ENCODE measurements around the gene VWA3A.

The VWA3A gene

DNA sequence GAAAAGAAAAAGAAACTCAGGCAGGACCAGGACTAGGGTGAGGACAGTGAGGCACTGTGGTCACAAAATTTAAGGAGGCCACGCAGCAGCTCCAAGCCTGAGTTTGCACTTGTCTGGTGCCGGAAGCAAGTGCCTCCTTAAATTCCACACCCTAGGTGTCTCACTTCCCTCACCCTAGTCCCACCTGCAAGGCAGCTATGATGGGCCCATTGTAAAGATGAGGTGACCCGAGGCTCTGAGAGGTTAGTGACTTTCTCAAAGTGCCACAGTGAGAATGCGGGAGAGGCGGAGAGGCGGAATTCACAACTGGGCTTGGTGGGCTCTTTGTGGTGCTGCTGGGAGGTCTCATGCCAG is 92.3 kb downstream of the VWA3A start:
- DNase-seq: no peak

GRCh38 chr16:22186517-22186916 is 94.2 kb downstream of the VWA3A start:
- no peak for DNase-seq

GRCh38 chr16:22188267-22188594 is 95.9 kb downstream of the VWA3A start:
- DNase-seq: no peak

GRCh38 chr16:22188595-22189442 is 96.5 kb downstream of the VWA3A start:
- peak; percentile 50 for DNase-seq

GRCh38 chr16:22189473-22190080 is 97.2 kb downstream of the VWA3A start:
- peak; percentile 56 for DNase-seq

GRCh38 chr16:22190081-22190775 is 97.9 kb downstream of the VWA3A start:
- peak; percentile 100 for DNase-seq

DNA sequence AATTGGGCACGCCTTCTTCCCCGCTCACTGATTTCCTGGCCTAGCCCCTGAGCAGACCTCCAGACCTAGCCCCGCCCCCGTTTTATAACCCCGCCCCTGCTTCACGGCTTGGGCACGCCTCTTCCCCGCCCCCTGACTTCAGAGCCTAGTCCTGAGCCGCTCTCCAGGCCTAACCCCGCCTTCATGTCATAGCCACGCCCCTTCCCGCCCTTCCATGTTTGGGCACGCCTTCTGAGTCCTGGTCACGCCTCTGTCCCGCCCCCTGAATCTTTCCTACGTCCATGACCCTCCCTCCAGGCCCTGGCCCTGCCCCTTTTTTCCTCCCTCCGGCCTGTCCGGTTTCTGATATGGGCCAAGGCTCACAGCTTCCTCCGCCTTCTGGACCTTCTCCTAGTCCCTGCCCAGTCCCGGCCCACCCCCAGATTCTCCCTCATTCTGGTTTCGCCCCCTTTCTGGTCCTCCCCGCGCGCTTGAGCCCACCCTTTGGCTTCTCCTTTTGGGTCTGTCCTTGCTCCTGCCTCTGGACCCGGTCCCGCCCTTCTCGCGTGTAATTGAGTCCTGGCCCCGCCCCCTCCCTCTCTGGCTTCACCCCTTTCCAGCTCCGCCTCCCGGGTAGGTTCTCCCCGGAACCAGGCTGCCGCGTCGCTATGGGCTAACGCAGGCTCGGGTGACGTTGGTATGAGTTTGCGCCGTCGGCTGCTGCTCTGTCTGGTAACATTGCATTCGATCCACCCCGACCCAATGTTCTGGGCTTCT is 98.6 kb downstream of the VWA3A start:
- DNase-seq: peak; percentile 100

- peak; percentile 33 for DNase-seq
Measured at GRCh38 chr16:22191532-22192260, 99.4 kb downstream of the VWA3A start.

DNA sequence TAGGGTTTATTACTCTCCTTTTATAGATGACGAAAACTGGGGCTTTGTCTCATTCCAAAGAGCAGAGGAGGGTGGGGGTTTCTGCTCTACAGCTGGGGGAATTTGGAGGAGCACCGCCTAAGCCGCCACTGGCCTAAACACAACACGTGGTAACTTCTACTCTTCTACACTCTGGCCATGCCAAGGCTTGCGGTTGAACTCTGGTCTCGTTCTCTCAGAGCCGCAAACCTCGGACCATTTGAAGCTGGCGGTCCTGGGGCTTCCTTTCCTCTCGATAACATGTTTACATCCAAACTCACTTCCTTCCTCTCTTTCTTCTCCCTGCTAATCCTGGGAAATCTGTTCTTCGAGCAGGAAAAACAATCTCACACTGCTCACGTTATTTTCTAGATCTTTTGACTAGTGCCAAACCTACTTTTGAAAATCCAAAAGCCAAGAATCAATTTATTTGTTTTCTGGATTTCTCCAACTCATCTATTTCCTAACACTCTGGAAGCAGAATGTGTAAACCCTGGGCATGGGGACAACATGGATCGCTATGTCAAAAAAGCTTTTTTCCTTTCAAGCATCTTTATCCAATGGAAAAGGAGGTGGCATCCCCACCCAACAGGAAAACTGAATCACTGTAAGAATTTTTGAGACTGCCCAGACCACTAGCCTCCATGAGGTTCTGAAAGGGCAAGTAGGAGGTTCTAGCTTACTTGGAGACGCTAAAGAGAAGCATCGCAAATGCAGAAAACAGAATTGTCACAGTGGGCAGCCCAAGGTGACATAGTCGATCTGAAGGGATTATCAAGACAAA is 100.1 kb downstream of the VWA3A start:
- peak; percentile 59 for DNase-seq

GRCh38 chr16:22193063-22193411 is 100.7 kb downstream of the VWA3A start:
- no peak for DNase-seq

GRCh38 chr16:22194707-22195444 is 102.5 kb downstream of the VWA3A start:
- DNase-seq: no peak

DNA sequence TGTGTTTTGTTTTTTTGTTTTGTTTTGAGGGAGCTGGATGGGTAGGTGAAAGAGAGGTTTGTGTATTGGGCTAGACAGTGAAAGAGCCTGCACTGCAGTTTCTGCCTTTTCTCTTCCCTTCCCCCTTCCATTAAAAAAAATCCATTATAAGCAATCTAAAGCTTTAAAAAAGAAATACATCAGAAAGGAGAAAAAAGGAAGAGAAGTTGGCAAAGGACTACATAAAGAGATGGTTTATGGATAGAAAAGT is 103.0 kb downstream of the VWA3A start:
- DNase-seq: no peak

DNA sequence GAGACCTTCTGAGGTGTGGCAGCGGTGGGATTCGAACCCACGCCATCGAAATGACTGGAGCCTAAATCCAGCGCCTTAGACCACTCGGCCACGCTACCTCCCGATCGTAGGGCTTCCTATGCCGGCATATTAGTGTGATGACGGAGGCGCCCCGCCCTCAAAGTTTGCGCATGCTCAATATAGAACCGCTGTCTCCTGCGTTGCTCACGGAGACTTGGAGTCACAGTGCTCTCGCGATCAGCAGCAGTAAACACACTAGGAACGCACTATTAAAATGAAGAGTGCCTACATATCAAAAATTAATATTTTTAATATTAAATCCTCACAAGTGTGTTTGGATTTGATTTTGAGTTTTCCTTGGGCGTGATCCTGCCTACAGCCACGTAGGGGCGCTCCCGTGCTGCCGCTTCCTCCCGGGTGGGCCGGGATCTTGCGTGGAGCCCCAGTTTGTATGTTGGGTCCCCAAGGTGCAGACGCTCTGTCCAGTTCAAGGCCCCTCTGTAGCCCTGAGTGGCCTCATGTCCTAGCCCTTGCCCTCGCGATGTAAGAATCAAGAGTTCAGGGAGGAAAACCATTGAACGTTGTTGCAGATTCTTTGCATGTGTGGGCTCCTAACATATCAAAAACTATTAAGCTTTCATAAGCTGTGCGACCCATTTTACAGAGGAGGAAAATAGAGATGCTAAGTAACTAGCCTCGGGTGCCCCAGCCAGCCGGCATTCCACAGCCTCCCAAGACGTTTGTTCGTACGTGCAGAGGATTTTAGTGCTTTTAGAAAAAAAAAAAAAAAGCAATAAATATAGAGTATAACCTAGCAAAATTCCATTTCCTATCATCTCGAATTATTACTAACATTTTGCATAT is 103.6 kb downstream of the VWA3A start:
- DNase-seq: peak; percentile 96

- peak; percentile 28 for DNase-seq
Measured at GRCh38 chr16:22196559-22197168, 104.3 kb downstream of the VWA3A start.

- DNase-seq: no peak
Measured at GRCh38 chr16:22198547-22199293, 106.4 kb downstream of the VWA3A start.

- DNase-seq: no peak
Measured at GRCh38 chr16:22202261-22202637, 109.9 kb downstream of the VWA3A start.

DNA sequence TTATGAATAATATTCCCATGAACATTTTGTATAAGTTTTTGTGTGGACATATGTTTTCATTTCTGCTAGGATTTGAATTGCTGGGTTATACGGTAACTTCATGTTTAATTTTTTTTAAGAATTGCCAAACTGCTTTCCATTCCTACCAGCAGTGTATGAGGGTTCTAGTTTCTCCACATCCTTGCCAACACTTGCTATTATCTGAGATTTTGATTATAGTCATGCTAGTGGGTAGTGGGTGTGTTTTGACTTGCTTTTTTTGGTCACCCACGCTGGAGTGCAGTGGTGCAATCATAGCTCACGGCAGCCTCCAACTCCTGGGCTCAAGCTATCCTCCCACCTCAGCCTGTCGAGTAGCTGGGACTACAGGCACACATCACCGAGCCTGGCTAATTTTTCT is 110.8 kb downstream of the VWA3A start:
- DNase-seq: no peak

DNA sequence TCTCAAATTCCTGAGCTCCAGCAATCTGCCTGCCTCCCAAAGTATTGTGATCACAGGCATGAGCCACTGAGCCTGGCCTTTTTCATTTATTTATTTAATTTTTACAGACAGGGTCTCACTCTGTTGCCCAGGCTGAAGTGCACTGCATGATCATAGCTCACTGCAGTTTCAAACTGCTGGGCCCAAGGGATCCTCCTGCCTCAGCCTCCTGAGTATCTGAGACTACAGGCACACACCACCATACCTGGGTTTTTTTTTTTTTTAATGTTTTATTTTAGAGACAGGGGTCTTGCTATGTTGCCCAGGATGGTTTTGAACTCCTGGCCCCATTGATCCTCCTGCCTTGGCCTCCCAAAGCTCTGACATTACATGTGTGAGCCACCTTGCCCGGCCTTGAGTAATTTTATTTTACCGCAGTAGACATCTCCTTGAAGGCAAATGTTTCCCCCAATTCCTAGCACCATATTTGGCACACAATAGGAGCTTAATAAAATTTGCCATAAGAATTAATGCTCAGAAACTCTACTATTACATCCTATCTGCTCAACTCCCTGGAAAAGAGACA is 111.8 kb downstream of the VWA3A start:
- DNase-seq: no peak

GRCh38 chr16:22205577-22206012 is 113.3 kb downstream of the VWA3A start:
- no peak for DNase-seq
